H9 (cell line): ENCODE data around the gene DCLK2. TPM values are rescaled to one million over a fixed set of nuclear protein-coding genes. Genes with fewer than 3 reads are reported as not detected.

Source experiments
- DNase-seq: peaks from one replicate; pipeline ENCODE4 v3.0.0-alpha.2; 2017
- H2AFZ ChIP-seq: one replicate; pipeline ENCODE4 v1.6.1; 2013; ENCODE audit warnings: mild to moderate bottlenecking, low read length, control low read depth, moderate library complexity
- H2AK5ac ChIP-seq: 2 replicates; pipeline ENCODE4 v1.6.1; 2013; ENCODE audit warnings: low read length, control low read depth, mixed read lengths; ENCODE audit not compliant: insufficient read length
- H2BK120ac ChIP-seq: one replicate; pipeline ENCODE4 v1.6.1; 2013; ENCODE audit warnings: low read depth, mild to moderate bottlenecking, low read length, control low read depth, inconsistent platforms; ENCODE audit not compliant: poor library complexity, severe bottlenecking
- H2BK12ac ChIP-seq: 2 replicates; pipeline ENCODE4 v1.6.1; 2013; ENCODE audit warnings: low read length, control low read depth, mixed read lengths, low read depth; ENCODE audit not compliant: insufficient read length
- H2BK15ac ChIP-seq: 2 replicates; pipeline ENCODE4 v1.6.1; 2013; ENCODE audit warnings: low read depth, low read length, control low read depth
- H2BK20ac ChIP-seq: one replicate; pipeline ENCODE4 v1.6.1; 2013; ENCODE audit warnings: low read depth, mild to moderate bottlenecking, low read length, control low read depth, inconsistent platforms; ENCODE audit not compliant: poor library complexity, severe bottlenecking
- H2BK5ac ChIP-seq: 2 replicates; pipeline ENCODE4 v1.6.1; 2013; ENCODE audit warnings: low read length, control low read depth, mixed read lengths; ENCODE audit not compliant: insufficient read length
- H3K14ac ChIP-seq: 2 replicates; pipeline ENCODE4 v1.6.1; 2013; ENCODE audit warnings: low read length, control low read depth; ENCODE audit not compliant: insufficient read depth
- H3K18ac ChIP-seq: 2 replicates; pipeline ENCODE4 v1.6.1; 2013; ENCODE audit warnings: low read depth, mild to moderate bottlenecking, mixed read lengths, low read length, control low read depth; ENCODE audit not compliant: insufficient read length
- H3K23ac ChIP-seq: 2 replicates; pipeline ENCODE4 v1.6.1; 2013; ENCODE audit warnings: low read length, control low read depth, mixed read lengths, low read depth; ENCODE audit not compliant: insufficient read length
- H3K23me2 ChIP-seq: 2 replicates; pipeline ENCODE4 v1.6.1; 2013; ENCODE audit warnings: low read depth, mild to moderate bottlenecking, mixed read lengths, low read length, control low read depth; ENCODE audit not compliant: insufficient read length, poor library complexity, severe bottlenecking
- H3K27ac ChIP-seq: 2 replicates; pipeline ENCODE4 v1.5.1; 2013; ENCODE audit warnings: low read length, control low read depth, mixed read lengths, low read depth; ENCODE audit not compliant: insufficient read length
- H3K27me3 ChIP-seq: 2 replicates; pipeline ENCODE4 v1.6.1; 2013; ENCODE audit warnings: low read length, control low read depth, inconsistent platforms; ENCODE audit not compliant: insufficient read depth
- H3K4ac ChIP-seq: 2 replicates; pipeline ENCODE4 v1.6.1; 2013; ENCODE audit warnings: low read depth, mild to moderate bottlenecking, control low read depth, inconsistent platforms, low read length, moderate library complexity
- H3K4me1 ChIP-seq: 2 replicates; pipeline ENCODE4 v1.6.1; 2013; ENCODE audit warnings: low read length, control low read depth, inconsistent platforms; ENCODE audit not compliant: insufficient read depth
- H3K4me2 ChIP-seq: 2 replicates; pipeline ENCODE4 v1.6.1; 2013; ENCODE audit warnings: low read length, control low read depth, mixed read lengths; ENCODE audit not compliant: insufficient read length, insufficient read depth
- H3K56ac ChIP-seq: 2 replicates; pipeline ENCODE4 v1.6.1; 2013; ENCODE audit warnings: low read depth, mild to moderate bottlenecking, mixed read lengths, low read length, control low read depth; ENCODE audit not compliant: insufficient read length
- H3K79me1 ChIP-seq: 2 replicates; pipeline ENCODE4 v1.6.1; 2013; ENCODE audit warnings: low read depth, mild to moderate bottlenecking, moderate library complexity, low read length, control low read depth, inconsistent platforms; ENCODE audit not compliant: insufficient read depth, poor library complexity, severe bottlenecking
- H3K79me2 ChIP-seq: 2 replicates; pipeline ENCODE4 v1.6.1; 2013; ENCODE audit warnings: low read length, control low read depth, inconsistent platforms; ENCODE audit not compliant: insufficient read depth
- H3K9ac ChIP-seq: 2 replicates; pipeline ENCODE4 v1.6.1; 2013; ENCODE audit warnings: low read length, control low read depth, mixed read lengths; ENCODE audit not compliant: insufficient read length; ENCODE audit errors: extremely low read depth
- H3K9me3 ChIP-seq: one replicate; pipeline ENCODE4 v1.6.1; 2013; ENCODE audit warnings: low read depth, low read length, inconsistent platforms; ENCODE audit not compliant: control insufficient read depth
- H3T11ph ChIP-seq: one replicate; pipeline ENCODE4 v1.6.1; 2013; ENCODE audit warnings: mild to moderate bottlenecking, low read length, control low read depth, inconsistent platforms
- H4K20me1 ChIP-seq: one replicate; pipeline ENCODE4 v1.6.1; 2013; ENCODE audit not compliant: control insufficient read depth, insufficient read length, insufficient read depth
- H4K5ac ChIP-seq: 2 replicates; pipeline ENCODE4 v1.6.1; 2013; ENCODE audit warnings: low read depth, mild to moderate bottlenecking, mixed read lengths, low read length, control low read depth; ENCODE audit not compliant: insufficient read length
- H4K8ac ChIP-seq: replicated peaks from 2 replicates; pipeline ENCODE4 v1.6.1; 2013; ENCODE audit warnings: low read length, control low read depth, mixed read lengths, low read depth; ENCODE audit not compliant: insufficient read length
- H4K91ac ChIP-seq: 2 replicates; pipeline ENCODE4 v1.6.1; 2013; ENCODE audit warnings: low read depth, mild to moderate bottlenecking, moderate library complexity, mixed read lengths, low read length, control low read depth; ENCODE audit not compliant: insufficient read length
- H3K27ac Mint-ChIP-seq, 3 experiments: 2 replicates in 2 of 3; 3 replicates in 1 of 3; pipeline ENCODE4 v1.8.0; 2020 to 2021; ENCODE audit warnings: mixed read lengths in 3 of 3, mild to moderate bottlenecking in 1 of 3, moderate library complexity in 1 of 3
- H3K27me3 Mint-ChIP-seq: 2 replicates; pipeline ENCODE4 v1.8.0; 2021; ENCODE audit warnings: low read depth, mild to moderate bottlenecking, moderate library complexity, mixed read lengths
- H3K36me3 Mint-ChIP-seq, 3 experiments: 2 replicates in 2 of 3; 3 replicates in 1 of 3; pipeline ENCODE4 v1.8.0; 2020 to 2021; ENCODE audit warnings: low read depth in 3 of 3, mixed read lengths in 3 of 3; ENCODE audit not compliant: insufficient read depth in 1 of 3
- H3K4me1 Mint-ChIP-seq, 2 experiments: 2 replicates each; pipeline ENCODE4 v1.8.0; 2020; ENCODE audit warnings: mixed read lengths in 2 of 2
- H3K4me3 Mint-ChIP-seq, 2 experiments: 2 replicates in 1 of 2; 3 replicates in 1 of 2; pipeline ENCODE4 v1.8.0; 2020 to 2021; ENCODE audit warnings: mild to moderate bottlenecking in 2 of 2, mixed read lengths in 2 of 2, moderate library complexity in 1 of 2
- H3K9me3 Mint-ChIP-seq, 2 experiments: 2 replicates in 1 of 2; 3 replicates in 1 of 2; pipeline ENCODE4 v1.8.0; 2020; ENCODE audit warnings: mild to moderate bottlenecking in 2 of 2, mixed read lengths in 2 of 2, moderate library complexity in 1 of 2
- CTCF ChIP-seq: fragments of 200-600 bp; sonication (generic); conservative IDR thresholded peaks from 3 replicates; pipeline ENCODE4 v1.8.0; 2021; ENCODE audit warnings: antibody characterized with exemption, mild to moderate bottlenecking
- WGBS: extraction: QIAGEN DNeasy Blood & Tissue Kit; methylation state at CpG from one replicate; pipeline ENCODE4 v1.1.7; 2013; ENCODE audit warnings: missing lambda C conversion rate, low lambda C conversion rate, mixed read lengths; ENCODE audit not compliant: insufficient read length; ENCODE audit errors: extremely low coverage; 5-methylcytosine and 5-hydroxymethylcytosine counted together
- total RNA-seq: library from RNA; stranded (reverse); gene quantifications from 2 replicates; pipeline ENCODE4 v1.2.1, GENCODE V29; 2021

The DCLK2 gene
- total RNA-seq, 1 experiment from 2014 or later: 0.33 TPM

- no peak overlapping the region for H3K27ac ChIP-seq
- H3K23me2 ChIP-seq: no peaks in the 10 kb centered on the region
- no peak overlapping the region for H4K8ac ChIP-seq
- H3K4me1 ChIP-seq: no peaks in the 10 kb centered on the region
- no peaks in the 10 kb centered on the region for H3K79me2 ChIP-seq
- H4K5ac ChIP-seq: no peak overlapping the region
- no peaks in the 10 kb centered on the region for H3K9me3 ChIP-seq
- H3K18ac ChIP-seq: no peak overlapping the region
- WGBS: no CpG with 5 or more reads among the region's 2 CpGs
- H3K27me3 ChIP-seq: no peaks in the 10 kb centered on the region
- no peaks in the 10 kb centered on the region for H3K9me3 Mint-ChIP-seq
- no peaks in the 10 kb centered on the region for H3K79me1 ChIP-seq
- H3K4ac ChIP-seq: no peak overlapping the region
- TF ChIP-seq CTCF: no peak
- H3K36me3 Mint-ChIP-seq: no peaks in the 10 kb centered on the region
- no peak overlapping the region for H2AFZ ChIP-seq
- no peak overlapping the region for H3K14ac ChIP-seq
- no peak overlapping the region for H3K27ac Mint-ChIP-seq
- H3K27me3 Mint-ChIP-seq: no peaks in the 10 kb centered on the region
- H2BK20ac ChIP-seq: no peak overlapping the region
- DNase-seq: no peak
- no peak overlapping the region for H3K4me3 Mint-ChIP-seq
- no peak overlapping the region for H3K4me2 ChIP-seq
- H4K20me1 ChIP-seq: no peaks in the 10 kb centered on the region
- H2AK5ac ChIP-seq: no peak overlapping the region
- H3K4me1 Mint-ChIP-seq: peaks cover 0 to 3% of the 10 kb centered on the region in 2 experiments; a peak in 1 of 4 replicates
- no peak overlapping the region for H3K23ac ChIP-seq
- no peak overlapping the region for H3K9ac ChIP-seq
- H4K91ac ChIP-seq: no peak overlapping the region
- no peak overlapping the region for H2BK5ac ChIP-seq
- no peak overlapping the region for H3K56ac ChIP-seq
- H2BK15ac ChIP-seq: no peak overlapping the region
- H2BK120ac ChIP-seq: no peak overlapping the region
- no peak overlapping the region for H2BK12ac ChIP-seq
- H3T11ph ChIP-seq: no peak overlapping the region
Observed at GRCh38 chr4:150160473-150160872, 82.2 kb downstream of the DCLK2 start.
